ENCODE measurements around the gene C1QC.
"Not testable (repeated sequence)": the region's sequence is repeated elsewhere in the genome, so short reads cannot be mapped to it uniquely, and the experiment has no call there.

The C1QC gene

GRCh38 chr1:22651941-22652856 is 8.8 kb downstream of the C1QC start:
- DNase-seq = no peak

GRCh38 chr1:22652881-22653316 is 9.5 kb downstream of the C1QC start, which contains the start of gene C1QB:
Gene C1QB (plus strand): TSS chr1:22653236. CDS start chr1:22659463, 6,227 bp downstream.
- no peak for DNase-seq

- DNase-seq = no peak
Observed at GRCh38 chr1:22654692-22655091, 11.3 kb downstream of the C1QC start.

GRCh38 chr1:22658385-22659163 is 15.1 kb downstream of the C1QC start:
- no peak for DNase-seq

- DNase-seq = no peak
Observed at GRCh38 chr1:22660716-22661241, 17.3 kb downstream of the C1QC start.

- no peak for DNase-seq
Observed at GRCh38 chr1:22661880-22662279, 18.4 kb downstream of the C1QC start.

GRCh38 chr1:22662318-22662717 is 18.9 kb downstream of the C1QC start:
- no peak for DNase-seq

- DNase-seq = no peak
Observed at GRCh38 chr1:22662986-22663408, 19.6 kb downstream of the C1QC start.

- no peak for DNase-seq
Observed at GRCh38 chr1:22665752-22666151, 22.3 kb downstream of the C1QC start.

GRCh38 chr1:22666412-22666811 is 23.0 kb downstream of the C1QC start:
- DNase-seq = no peak

- DNase-seq = not testable (repeated sequence)
Observed at GRCh38 chr1:22668840-22669239, 25.4 kb downstream of the C1QC start.

- DNase-seq = no peak
Observed at GRCh38 chr1:22670352-22670975, 27.0 kb downstream of the C1QC start.

- no peak for DNase-seq
Observed at GRCh38 chr1:22671999-22672398, 28.6 kb downstream of the C1QC start.

- DNase-seq = no peak
Observed at GRCh38 chr1:22673486-22674409, 30.3 kb downstream of the C1QC start.

GRCh38 chr1:22674410-22674749 is 30.9 kb downstream of the C1QC start:
- DNase-seq = no peak

- not testable (repeated sequence) for DNase-seq
Observed at GRCh38 chr1:22676151-22676550, 32.7 kb downstream of the C1QC start.

- DNase-seq = no peak
Observed at GRCh38 chr1:22676916-22677583, 33.6 kb downstream of the C1QC start.

- no peak for DNase-seq
Observed at GRCh38 chr1:22677931-22678896, 34.8 kb downstream of the C1QC start.

GRCh38 chr1:22680726-22681125 is 37.3 kb downstream of the C1QC start:
- DNase-seq = no peak

Data from activated naive CD4-positive, alpha-beta T cell treated with anti-CD3 and anti-CD28 coated beads, Interleukin-2, amount 50 U/mL, for 16 hours (primary cell).